ENCODE results near the gene KRT26. TPM values are rescaled to one million over a fixed set of nuclear protein-coding genes. Genes with fewer than 3 reads are reported as not detected.
A peak's percentile ranks its signal among the peaks of the same experiment; 100 is the strongest.

Gene KRT26
- polyA plus RNA-seq, 1 donor (not counting 4 experiments of a cell fraction or from before 2014, with no cell fraction given) = not detected

DNA sequence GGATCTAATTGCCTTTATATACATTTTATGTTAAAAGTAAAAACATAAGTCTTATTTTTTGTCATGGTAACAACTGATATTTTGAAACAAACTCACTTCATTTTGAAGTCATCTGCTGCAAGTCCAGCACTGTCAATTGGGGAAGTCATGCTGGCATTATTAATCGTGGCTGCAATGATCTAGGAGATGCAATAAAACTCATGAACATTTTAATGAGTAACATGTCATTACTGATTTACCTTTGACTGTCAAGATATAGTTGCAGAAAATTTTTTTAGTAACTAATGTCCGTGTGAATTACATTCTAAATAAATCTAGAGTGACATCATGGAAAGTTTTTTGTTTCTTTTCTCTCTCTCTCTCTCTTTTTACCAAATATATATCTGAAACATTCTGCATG is 51.1 kb downstream of the KRT26 start:
- TF ChIP-seq, protein P1, sequence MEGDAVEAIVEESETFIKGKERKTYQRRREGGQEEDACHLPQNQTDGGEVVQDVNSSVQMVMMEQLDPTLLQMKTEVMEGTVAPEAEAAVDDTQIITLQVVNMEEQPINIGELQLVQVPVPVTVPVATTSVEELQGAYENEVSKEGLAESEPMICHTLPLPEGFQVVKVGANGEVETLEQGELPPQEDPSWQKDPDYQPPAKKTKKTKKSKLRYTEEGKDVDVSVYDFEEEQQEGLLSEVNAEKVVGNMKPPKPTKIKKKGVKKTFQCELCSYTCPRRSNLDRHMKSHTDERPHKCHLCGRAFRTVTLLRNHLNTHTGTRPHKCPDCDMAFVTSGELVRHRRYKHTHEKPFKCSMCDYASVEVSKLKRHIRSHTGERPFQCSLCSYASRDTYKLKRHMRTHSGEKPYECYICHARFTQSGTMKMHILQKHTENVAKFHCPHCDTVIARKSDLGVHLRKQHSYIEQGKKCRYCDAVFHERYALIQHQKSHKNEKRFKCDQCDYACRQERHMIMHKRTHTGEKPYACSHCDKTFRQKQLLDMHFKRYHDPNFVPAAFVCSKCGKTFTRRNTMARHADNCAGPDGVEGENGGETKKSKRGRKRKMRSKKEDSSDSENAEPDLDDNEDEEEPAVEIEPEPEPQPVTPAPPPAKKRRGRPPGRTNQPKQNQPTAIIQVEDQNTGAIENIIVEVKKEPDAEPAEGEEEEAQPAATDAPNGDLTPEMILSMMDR (optimal IDR thresholded peaks at IDR 0.05 in 1 of 3, IDR thresholded peaks at IDR 0.05 in 1 of 3, conservative IDR thresholded peaks at IDR 0.05 in 1 of 3; ENCODE audit: extremely low read depth in 1 of 3, insufficient read depth in 2 of 3, low read length in 3 of 3) = no peak
- TF ChIP-seq EZH2 (IDR thresholded peaks at IDR 0.05; ENCODE audit: low read length) = no peak
- Histone ChIP-seq H3K4me1 (ENCODE audit: control insufficient read depth, extremely low read depth, insufficient read depth, low read length) (no peaks in the 10 kb centered on the region), H3K36me3 (ENCODE audit: control insufficient read depth in 2 of 2, extremely low read depth in 1 of 2, insufficient read depth in 2 of 2, low read length in 2 of 2) (no peaks in the 10 kb centered on the region), H2AFZ (ENCODE audit: control insufficient read depth, low read length) (no peak overlapping the region), H3K4me3 (ENCODE audit: control insufficient read depth in 2 of 3, extremely low read depth in 1 of 3, insufficient read depth in 2 of 3, low read depth in 1 of 3, low read length in 3 of 3) (no peak overlapping the region), H3K27me3 (ENCODE audit: control insufficient read depth, extremely low read depth, insufficient read depth, low read length) (no peaks in the 10 kb centered on the region), H3K9me1 (ENCODE audit: control insufficient read depth, extremely low read depth, insufficient read depth, low read length) (no peaks in the 10 kb centered on the region), H4K20me1 (ENCODE audit: control insufficient read depth, extremely low read depth, insufficient read depth, low read length) (no peaks in the 10 kb centered on the region), H3K79me2 (ENCODE audit: control insufficient read depth, insufficient read depth, low read length) (no peaks in the 10 kb centered on the region), H3K4me2 (ENCODE audit: control insufficient read depth, extremely low read depth, insufficient read depth, low read depth, low read length) (no peak overlapping the region), H3K9ac (ENCODE audit: control insufficient read depth, extremely low read depth, insufficient read depth, low read length) (no peak overlapping the region), H3K9me3 (ENCODE audit: control insufficient read depth, low read depth, low read length) (no peaks in the 10 kb centered on the region), H3K27ac (ENCODE audit: control insufficient read depth, insufficient read depth, low read length) (no peak overlapping the region)
- DNase-seq (ENCODE audit: low read depth, low spot score) (no peak), FAIRE-seq (no peak)
- dilution Hi-C loops (cut with MboI; ENCODE audit: extremely low pct_ligation_motif_present, low sequenced_read_pairs) = no loop called here

DNA sequence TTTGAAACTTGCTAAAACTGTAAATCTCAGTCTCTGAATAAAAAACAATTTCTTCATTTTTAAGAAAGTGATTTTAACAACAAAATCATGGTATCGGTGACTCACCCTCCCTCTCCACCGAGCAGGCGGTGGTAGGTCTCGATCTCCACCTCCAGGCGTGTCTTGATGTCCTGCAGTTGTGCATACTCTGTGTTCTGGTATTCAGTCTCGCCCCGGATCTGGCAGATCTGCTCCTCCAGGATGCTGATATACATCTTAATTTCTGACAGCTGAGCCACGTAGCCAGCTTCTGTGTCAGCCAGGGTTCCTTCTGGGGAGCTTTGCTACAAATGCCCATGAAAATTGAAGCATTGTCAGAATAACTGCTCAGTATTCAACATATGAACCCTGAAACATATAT is 53.1 kb downstream of the KRT26 start:
- Histone ChIP-seq H3K4me3 (ENCODE audit: control insufficient read depth in 2 of 3, extremely low read depth in 1 of 3, insufficient read depth in 2 of 3, low read depth in 1 of 3, low read length in 3 of 3) (no peak overlapping the region), H3K4me2 (ENCODE audit: control insufficient read depth, extremely low read depth, insufficient read depth, low read depth, low read length) (peak overlapping the region; percentile 14), H4K20me1 (ENCODE audit: control insufficient read depth, extremely low read depth, insufficient read depth, low read length) (no peaks in the 10 kb centered on the region), H3K79me2 (ENCODE audit: control insufficient read depth, insufficient read depth, low read length) (no peaks in the 10 kb centered on the region), H3K36me3 (ENCODE audit: control insufficient read depth in 2 of 2, extremely low read depth in 1 of 2, insufficient read depth in 2 of 2, low read length in 2 of 2) (no peaks in the 10 kb centered on the region), H3K9ac (ENCODE audit: control insufficient read depth, extremely low read depth, insufficient read depth, low read length) (no peak overlapping the region), H3K9me3 (ENCODE audit: control insufficient read depth, low read depth, low read length) (no peaks in the 10 kb centered on the region), H3K4me1 (ENCODE audit: control insufficient read depth, extremely low read depth, insufficient read depth, low read length) (no peaks in the 10 kb centered on the region), H3K9me1 (ENCODE audit: control insufficient read depth, extremely low read depth, insufficient read depth, low read length) (no peaks in the 10 kb centered on the region), H3K27ac (ENCODE audit: control insufficient read depth, insufficient read depth, low read length) (no peak overlapping the region), H3K27me3 (ENCODE audit: control insufficient read depth, extremely low read depth, insufficient read depth, low read length) (no peaks in the 10 kb centered on the region), H2AFZ (ENCODE audit: control insufficient read depth, low read length) (no peak overlapping the region)
- DNase-seq (ENCODE audit: low read depth, low spot score) (peak; percentile 11), FAIRE-seq (peak; percentile 43)
- dilution Hi-C loops (cut with MboI; ENCODE audit: extremely low pct_ligation_motif_present, low sequenced_read_pairs) = no loop called here
- TF ChIP-seq EZH2 (IDR thresholded peaks at IDR 0.05; ENCODE audit: low read length) = no peak
- TF ChIP-seq, protein P1 (optimal IDR thresholded peaks at IDR 0.05 in 1 of 3, IDR thresholded peaks at IDR 0.05 in 1 of 3, conservative IDR thresholded peaks at IDR 0.05 in 1 of 3; ENCODE audit: extremely low read depth in 1 of 3, insufficient read depth in 2 of 3, low read length in 3 of 3) = peak; percentile 16 to 66 (median 27)

All from keratinocyte (primary cell).